DOHH2 (cell line): ENCODE results near the gene NFIB.

Source experiments
- H3F3A ChIP-seq: fragments of 200-600 bp; sonication (generic), shearing (Covaris generic); 2 replicates; pipeline ENCODE4 v1.6.0; 2016; ENCODE audit warnings: antibody characterized with exemption, mild to moderate bottlenecking; ENCODE audit not compliant: control insufficient read depth, insufficient read depth
- H3K27ac ChIP-seq: fragments of 200-600 bp; sonication (generic); 2 replicates; pipeline ENCODE4 v1.5.1; 2014; ENCODE audit warnings: low read depth, mild to moderate bottlenecking, low read length, moderate library complexity
- H3K27me3 ChIP-seq: fragments of 200-600 bp; sonication (generic); 2 replicates; pipeline ENCODE4 v1.6.1; 2014; ENCODE audit warnings: mild to moderate bottlenecking, low read length, mixed read lengths; ENCODE audit not compliant: control insufficient read depth
- H3K36me3 ChIP-seq: fragments of 200-600 bp; sonication (generic); 2 replicates; pipeline ENCODE4 v1.6.1; 2014; ENCODE audit warnings: mild to moderate bottlenecking, low read length, moderate library complexity, mixed read lengths; ENCODE audit not compliant: control insufficient read depth
- H3K4me1 ChIP-seq: fragments of 200-600 bp; sonication (generic); 2 replicates; pipeline ENCODE4 v1.6.1; 2014; ENCODE audit warnings: mild to moderate bottlenecking, low read length, mixed read lengths; ENCODE audit not compliant: control insufficient read depth
- H3K4me2 ChIP-seq: fragments of 200-600 bp; sonication (generic); 2 replicates; pipeline ENCODE4 v1.6.0; 2014; ENCODE audit warnings: mild to moderate bottlenecking, low read length, moderate library complexity
- H3K4me3 ChIP-seq: fragments of 200-600 bp; sonication (generic); 2 replicates; pipeline ENCODE4 v1.5.1; 2014; ENCODE audit warnings: mild to moderate bottlenecking, low read length, mixed read lengths
- H3K79me2 ChIP-seq: fragments of 200-600 bp; sonication (generic); 2 replicates; pipeline ENCODE4 v1.6.1; 2014; ENCODE audit warnings: mild to moderate bottlenecking, low read length, mixed read lengths; ENCODE audit not compliant: control insufficient read depth
- H3K9me2 ChIP-seq: fragments of 200-600 bp; sonication (generic); replicated peaks from 2 replicates; pipeline ENCODE4 v1.6.1; 2014; ENCODE audit warnings: mild to moderate bottlenecking, low read length, mixed read lengths; ENCODE audit not compliant: control insufficient read depth
- H3K9me3 ChIP-seq: fragments of 200-600 bp; sonication (generic); 2 replicates; pipeline ENCODE4 v1.6.1; 2014; ENCODE audit warnings: antibody characterized with exemption, low read length, mixed read lengths; ENCODE audit not compliant: control insufficient read depth, insufficient read depth
- H4K20me1 ChIP-seq: fragments of 200-600 bp; sonication (generic); 2 replicates; pipeline ENCODE4 v1.6.0; 2014; ENCODE audit warnings: low read depth, mild to moderate bottlenecking, antibody characterized with exemption, low read length, moderate library complexity; ENCODE audit not compliant: control insufficient read depth, insufficient read depth
- EZH2phosphoT487 ChIP-seq: fragments of 200-600 bp; sonication (generic); IDR thresholded peaks from 2 replicates; pipeline ENCODE4 v1.6.1; 2017; ENCODE audit warnings: borderline replicate concordance, mild to moderate bottlenecking, antibody characterized with exemption, low read length, moderate library complexity, mixed read lengths
- TF ChIP-seq, protein P1 (sequence below): fragments of 200-600 bp; sonication (generic); IDR thresholded peaks from one replicate; pipeline ENCODE4 v1.5.1; 2014; ENCODE audit warnings: antibody characterized with exemption, mild to moderate bottlenecking, low read depth, low read length; ENCODE audit not compliant: poor library complexity, severe bottlenecking

NFIB gene

GRCh38 chr9:14214065-14214684 is 99.8 kb downstream of the NFIB start:
- no peaks in the 10 kb centered on the region for H3K9me3 ChIP-seq
- no peaks in the 10 kb centered on the region for H3K79me2 ChIP-seq
- H3K4me3 ChIP-seq = no peak overlapping the region
- H3K27me3 ChIP-seq = no peaks in the 10 kb centered on the region
- TF ChIP-seq EZH2phosphoT487 = no peak
- TF ChIP-seq, protein P1, sequence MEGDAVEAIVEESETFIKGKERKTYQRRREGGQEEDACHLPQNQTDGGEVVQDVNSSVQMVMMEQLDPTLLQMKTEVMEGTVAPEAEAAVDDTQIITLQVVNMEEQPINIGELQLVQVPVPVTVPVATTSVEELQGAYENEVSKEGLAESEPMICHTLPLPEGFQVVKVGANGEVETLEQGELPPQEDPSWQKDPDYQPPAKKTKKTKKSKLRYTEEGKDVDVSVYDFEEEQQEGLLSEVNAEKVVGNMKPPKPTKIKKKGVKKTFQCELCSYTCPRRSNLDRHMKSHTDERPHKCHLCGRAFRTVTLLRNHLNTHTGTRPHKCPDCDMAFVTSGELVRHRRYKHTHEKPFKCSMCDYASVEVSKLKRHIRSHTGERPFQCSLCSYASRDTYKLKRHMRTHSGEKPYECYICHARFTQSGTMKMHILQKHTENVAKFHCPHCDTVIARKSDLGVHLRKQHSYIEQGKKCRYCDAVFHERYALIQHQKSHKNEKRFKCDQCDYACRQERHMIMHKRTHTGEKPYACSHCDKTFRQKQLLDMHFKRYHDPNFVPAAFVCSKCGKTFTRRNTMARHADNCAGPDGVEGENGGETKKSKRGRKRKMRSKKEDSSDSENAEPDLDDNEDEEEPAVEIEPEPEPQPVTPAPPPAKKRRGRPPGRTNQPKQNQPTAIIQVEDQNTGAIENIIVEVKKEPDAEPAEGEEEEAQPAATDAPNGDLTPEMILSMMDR = no peak
- no peaks in the 10 kb centered on the region for H3K4me1 ChIP-seq
- H3F3A ChIP-seq = no peaks in the 10 kb centered on the region
- no peak overlapping the region for H3K4me2 ChIP-seq
- H4K20me1 ChIP-seq = no peaks in the 10 kb centered on the region
- no peaks in the 10 kb centered on the region for H3K9me2 ChIP-seq
- no peaks in the 10 kb centered on the region for H3K36me3 ChIP-seq
- H3K27ac ChIP-seq = no peak overlapping the region

- Histone ChIP-seq H3K79me2 (no peaks in the 10 kb centered on the region), H3K4me1 (no peaks in the 10 kb centered on the region), H3K4me3 (no peak overlapping the region), H3K27ac (no peak overlapping the region), H3K9me2 (no peaks in the 10 kb centered on the region), H3K27me3 (no peaks in the 10 kb centered on the region), H3K4me2 (no peak overlapping the region), H3F3A (no peaks in the 10 kb centered on the region), H3K36me3 (no peaks in the 10 kb centered on the region), H4K20me1 (no peaks in the 10 kb centered on the region), H3K9me3 (no peaks in the 10 kb centered on the region)
- TF ChIP-seq, protein P1 = no peak
Observed at GRCh38 chr9:14213504-14213903, 100.4 kb downstream of the NFIB start.

DNA sequence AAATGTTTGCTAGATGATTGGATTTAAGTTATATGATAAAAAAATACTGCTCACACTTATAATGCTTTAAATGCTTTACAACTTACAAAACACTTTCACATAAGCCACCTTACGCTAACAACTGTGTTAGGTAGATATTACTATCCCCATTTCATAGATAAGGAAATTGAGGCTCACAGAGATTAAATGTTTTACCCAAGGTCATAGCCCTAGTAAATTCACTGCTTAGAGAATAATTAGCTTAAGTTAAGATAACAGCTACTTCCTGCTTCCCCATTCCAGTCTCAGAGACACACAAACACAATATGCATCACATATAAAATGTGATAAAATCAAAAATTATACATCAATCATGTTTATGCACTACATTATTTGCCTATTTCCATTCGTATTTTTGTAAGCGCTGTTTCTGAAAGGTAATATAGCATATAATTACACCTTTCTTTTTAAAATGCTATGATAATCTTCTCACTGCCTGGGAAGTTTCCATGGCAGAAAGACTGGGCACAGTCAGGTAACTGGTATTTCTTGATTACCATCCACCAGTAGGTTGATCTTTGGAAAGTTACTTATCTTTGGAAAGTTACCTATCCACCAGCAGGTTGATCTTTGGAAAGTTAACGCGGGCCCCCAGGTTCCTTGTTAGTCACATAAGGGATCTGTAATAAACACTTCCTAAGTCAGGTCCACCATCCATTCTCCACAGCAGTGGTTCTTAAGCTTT is 101.1 kb downstream of the NFIB start:
- Histone ChIP-seq H3K4me1 (no peaks in the 10 kb centered on the region), H3K36me3 (no peaks in the 10 kb centered on the region), H3K9me3 (no peaks in the 10 kb centered on the region), H3K79me2 (no peaks in the 10 kb centered on the region), H3K27ac (no peak overlapping the region), H4K20me1 (no peaks in the 10 kb centered on the region), H3K9me2 (no peaks in the 10 kb centered on the region), H3F3A (no peaks in the 10 kb centered on the region), H3K4me3 (no peak overlapping the region), H3K27me3 (no peaks in the 10 kb centered on the region), H3K4me2 (no peak overlapping the region)
- TF ChIP-seq, protein P1 = no peak
- no peak for TF ChIP-seq EZH2phosphoT487
